Fibroblast of skin of scalp (primary cell): Measurements from ENCODE around the gene AGER.

Source experiments
- DNase-seq: peaks from one replicate; pipeline ENCODE4 v3.0.0-alpha.2; 2013

The AGER gene

DNA sequence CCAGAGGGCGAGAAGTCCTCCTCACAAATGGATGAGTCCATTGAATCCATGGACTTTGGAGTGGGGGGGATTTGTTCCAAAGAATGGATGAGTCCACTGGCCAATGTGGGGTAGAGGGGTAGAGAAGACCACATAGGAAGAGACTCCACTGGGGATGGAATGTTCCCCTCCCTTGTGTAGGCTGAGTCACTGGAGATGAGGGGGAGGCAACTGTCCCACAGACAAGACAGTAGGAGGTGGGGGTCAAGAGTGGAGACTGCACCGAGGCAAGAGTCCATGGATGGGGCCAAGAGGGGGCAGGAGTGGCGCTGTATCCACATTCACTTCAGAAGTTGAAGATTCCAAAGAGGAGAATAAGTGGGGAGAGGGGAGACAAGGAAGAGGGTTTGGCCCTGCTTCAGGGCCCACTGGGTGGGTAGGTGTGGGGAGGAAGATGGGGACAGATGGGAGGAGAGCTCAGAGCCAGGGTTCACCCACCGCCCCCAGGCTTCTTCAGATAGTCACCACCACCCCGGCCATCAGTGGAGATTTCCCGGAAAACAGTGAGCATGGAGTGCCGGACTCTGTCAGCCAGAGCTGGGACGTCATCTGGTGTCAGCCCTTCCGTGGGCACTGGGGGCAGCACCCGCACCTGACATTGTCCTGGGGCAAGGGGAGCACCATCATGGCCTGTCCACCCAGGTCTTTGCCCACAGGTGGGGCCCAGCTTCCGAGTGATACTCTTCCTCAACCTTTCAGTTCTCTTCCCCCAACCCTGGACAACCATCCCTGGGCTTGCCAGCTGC lies 15.1 kb downstream of the AGER start:
- DNase-seq: peak; percentile 67

GRCh38 chr6:32168350-32168749 lies 15.7 kb downstream of the AGER start:
- no peak for DNase-seq

GRCh38 chr6:32167761-32168262 lies 16.2 kb downstream of the AGER start:
- no peak for DNase-seq

GRCh38 chr6:32167154-32167760 lies 16.8 kb downstream of the AGER start:
- no peak for DNase-seq

DNA sequence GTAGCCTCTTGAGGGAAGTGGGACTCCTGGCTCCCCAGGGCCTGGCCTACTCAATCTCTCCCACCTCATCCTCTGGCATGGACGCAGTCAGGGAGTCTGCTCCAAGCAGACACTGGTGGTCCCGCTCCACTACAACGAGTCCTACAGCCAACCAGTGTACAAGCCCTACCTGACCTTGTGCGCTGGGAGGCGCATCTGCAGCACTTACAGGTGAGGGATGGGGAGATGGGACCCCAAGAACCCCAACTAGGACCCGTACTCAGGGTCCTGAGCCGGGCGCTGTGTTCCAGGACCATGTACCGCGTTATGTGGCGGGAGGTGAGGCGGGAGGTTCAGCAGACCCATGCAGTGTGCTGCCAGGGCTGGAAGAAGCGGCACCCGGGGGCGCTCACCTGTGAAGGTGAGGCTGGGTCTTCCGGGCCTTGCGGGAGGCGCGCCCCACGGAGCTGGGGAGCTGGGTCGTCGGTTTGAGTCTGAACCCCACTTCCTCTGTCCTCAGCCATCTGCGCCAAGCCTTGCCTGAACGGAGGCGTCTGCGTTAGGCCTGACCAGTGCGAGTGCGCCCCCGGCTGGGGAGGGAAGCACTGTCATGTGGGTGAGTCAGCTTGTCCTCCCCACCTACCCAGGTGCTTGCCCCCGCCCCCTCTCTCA lies 17.5 kb downstream of the AGER start:
- no peak for DNase-seq

GRCh38 chr6:32164295-32164694 lies 19.8 kb downstream of the AGER start, which contains the start of gene EGFL8:
Gene EGFL8, plus strand, starts transcription at chr6:32164595. Its CDS starts 1,571 bp downstream, at chr6:32166166.
- no peak for DNase-seq

- no peak for DNase-seq
These were observed 20.3 kb downstream of the AGER start for GRCh38 chr6:32163559-32164258.

- no peak for DNase-seq
These were observed 26.0 kb downstream of the AGER start for GRCh38 chr6:32158052-32158451.

DNA sequence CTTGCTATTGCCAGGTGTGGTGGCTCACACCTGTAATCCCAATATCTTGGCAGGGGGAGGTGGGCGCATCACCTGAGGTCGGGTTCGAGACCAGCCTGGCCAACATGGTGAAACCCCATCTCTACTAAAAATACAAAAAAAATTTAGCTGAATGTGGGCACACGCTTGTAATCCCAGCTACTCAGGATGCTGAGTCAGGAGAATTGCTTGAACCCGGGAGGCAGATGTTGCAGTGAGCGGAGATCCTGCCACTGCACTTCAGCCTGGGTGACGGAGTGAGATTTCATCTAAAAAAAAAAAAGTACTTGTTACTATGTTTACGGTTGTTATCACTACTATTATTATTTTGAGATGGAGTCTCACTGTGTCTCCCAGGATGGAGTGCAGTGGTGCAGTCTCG lies 27.2 kb downstream of the AGER start:
- DNase-seq: no peak

GRCh38 chr6:32154514-32155161 lies 29.4 kb downstream of the AGER start:
- DNase-seq: peak; percentile 65

GRCh38 chr6:32153564-32154513 lies 30.2 kb downstream of the AGER start, which contains the start of gene PPT2:
Gene PPT2, plus strand, starts transcription at chr6:32154141. Its CDS starts 454 bp downstream, at chr6:32154595.
- peak; percentile 94 for DNase-seq

DNA sequence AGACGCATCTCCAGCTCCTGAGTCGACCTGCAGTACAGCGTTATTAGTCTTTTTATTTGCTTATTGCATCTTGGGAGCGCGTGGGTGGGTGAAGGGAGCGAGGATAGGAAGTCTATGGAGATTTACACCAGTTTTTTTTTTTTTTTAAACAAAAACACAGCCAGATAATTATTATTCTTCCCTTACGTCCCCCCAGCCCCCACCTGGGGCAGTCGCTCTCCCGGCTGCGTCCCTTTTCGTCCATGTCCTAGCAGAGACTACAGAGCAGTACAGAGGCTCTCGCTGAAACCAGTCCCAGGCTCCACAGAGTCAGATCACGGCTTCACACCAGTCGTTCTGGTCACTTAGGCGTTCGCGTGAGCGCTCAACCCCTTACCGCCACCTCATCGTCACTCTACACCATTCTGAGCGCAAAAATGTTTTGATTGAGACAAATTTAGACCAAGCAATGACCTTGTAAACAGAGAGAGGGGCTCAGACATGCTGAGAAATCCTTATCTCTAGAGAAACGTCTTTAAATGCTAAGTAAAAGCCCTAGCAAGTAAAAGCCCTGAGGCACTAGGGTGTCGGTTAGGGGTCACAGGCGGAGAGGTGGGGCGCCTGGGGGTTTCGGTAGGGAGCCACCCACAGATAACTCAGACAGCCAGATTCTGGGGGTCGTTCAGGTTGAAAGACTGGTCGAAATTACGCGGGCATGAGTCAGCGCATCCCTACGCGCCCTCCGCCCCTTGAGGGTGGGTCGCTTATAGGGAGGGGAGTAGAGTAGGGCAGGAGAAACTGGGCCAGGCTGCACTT lies 31.1 kb downstream of the AGER start:
- peak; percentile 36 for DNase-seq

DNA sequence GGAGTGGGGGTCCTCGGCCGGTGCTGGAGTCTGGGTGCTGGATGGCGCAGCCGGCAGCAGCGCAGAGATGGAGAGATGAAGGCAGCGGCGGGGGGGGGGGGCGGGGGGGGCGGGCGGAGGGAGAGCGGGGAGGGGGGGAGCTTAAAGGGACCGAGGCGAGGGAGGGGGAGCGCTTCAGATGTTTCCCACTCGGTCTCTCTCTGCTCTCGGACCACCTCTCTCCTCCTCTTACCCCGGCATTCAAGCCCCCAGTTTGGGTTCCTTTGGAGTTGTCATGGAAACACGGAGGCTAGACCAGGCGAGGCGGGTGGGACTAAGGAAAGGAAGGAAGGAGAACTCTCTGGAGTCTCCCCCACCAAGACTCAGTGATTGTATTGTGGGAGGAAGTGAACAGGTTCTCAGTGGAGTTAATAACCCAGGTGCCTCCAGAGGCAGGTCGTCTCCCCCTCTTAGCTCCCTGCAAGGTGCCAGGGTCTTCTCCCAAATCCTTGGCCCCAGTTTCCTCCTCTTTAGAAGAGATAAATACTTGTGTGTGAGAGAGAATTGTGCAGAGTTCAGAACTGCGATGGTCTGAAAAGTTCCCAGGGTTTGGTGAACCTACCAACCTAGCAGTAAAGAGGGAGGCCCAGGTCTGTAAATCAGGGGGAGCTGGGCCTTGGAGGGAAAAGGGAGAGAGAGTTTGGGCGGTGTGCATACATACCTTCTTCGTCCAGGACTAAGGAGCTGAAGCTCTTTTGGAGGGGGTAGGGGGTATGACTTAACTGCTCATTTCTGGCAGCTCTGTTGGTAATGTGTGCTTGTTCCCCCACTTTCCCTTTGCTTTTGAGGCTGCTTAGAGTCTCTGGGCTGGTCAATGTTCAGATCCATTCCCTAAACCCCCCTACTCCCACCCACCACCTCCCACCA lies 31.9 kb downstream of the AGER start, which contains the start of gene PRRT1:
PRRT1 (minus strand) TSS at position 77 of the 906 bp plus-strand sequence. CDS start 112 bp downstream, outside the sequence.
- DNase-seq: peak; percentile 18

DNA sequence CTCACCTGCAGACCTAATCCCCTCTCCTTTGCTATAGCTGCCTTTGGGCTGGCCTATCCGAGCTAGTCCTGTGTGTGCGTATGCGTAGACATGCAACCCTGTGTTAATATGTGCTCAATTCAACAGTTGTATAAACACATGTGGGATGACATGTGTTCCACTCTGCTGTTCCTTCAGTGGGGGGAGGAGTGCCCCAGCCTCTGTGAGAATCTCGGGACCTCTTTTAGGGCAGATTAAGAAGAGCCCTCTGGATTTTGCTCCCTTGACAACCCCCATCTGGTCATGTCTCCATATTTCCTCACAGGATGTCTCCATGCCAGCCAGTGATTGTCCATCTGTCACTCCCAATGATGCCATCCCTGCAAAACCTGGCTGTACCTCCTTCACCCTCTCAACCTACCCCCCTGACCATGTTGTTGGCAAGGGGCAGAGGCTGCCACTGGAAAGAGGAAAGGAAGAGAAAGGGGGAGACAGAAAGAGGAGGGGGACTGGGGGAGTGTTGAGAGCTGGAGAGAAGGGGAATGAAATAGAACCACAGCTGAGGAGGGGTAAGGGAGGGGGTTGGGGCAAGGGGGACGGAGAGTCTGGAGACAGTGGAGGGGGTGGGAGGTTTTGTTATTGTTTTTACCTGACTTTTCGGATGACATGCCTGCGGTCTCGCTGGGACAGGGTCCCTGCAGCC lies 32.7 kb downstream of the AGER start:
- no peak for DNase-seq

DNA sequence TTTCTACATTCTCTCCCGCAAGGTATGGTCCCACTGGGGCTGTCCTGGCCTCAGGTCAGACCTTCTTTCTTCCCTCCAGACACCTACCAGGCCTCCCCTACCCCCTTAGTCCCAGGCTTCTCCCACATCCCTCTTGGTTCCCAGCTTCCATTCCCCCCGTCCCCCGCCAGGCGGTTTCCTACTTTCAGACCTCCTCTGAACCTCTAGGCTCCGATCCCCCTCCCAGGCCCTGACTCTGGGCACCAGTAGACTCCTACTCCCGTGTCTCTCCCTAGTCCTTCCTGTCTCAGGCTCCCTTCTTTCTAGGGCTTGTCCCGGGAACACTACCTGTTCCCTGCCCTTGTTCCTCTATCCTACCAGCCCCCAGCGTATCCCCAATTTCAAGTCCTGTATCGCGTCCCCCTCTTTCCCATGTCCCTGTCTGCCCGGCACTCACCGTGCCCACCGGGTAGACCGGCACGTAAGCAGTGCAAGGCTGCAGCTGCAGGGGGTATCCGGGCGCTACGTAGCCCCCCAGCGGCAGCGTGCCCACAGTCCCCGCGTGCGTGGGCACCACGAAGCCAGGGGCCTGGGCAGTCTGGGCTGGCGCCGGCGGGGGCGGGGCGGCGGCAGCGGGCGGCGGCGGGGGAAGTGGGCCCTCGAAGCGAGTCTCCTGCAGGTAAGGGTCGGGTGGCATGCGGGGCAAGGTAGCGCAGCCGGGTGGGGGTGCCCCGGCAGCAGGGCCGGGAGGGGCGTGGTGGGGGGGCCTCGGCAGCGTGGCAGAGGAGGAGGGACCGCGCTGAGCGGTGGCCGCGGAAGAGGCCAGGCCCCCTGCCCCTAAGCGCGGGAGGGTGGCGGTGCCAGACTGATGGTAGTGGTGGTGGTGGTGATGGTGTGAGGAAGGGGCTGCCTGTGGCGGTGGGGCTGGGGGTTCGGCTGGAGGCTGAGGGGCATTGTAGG lies 33.9 kb downstream of the AGER start:
- DNase-seq: no peak

- no peak for DNase-seq
These were observed 34.8 kb downstream of the AGER start for GRCh38 chr6:32149092-32149755.
